Femur (tissue), 1 donor: ENCODE results near the gene TSBP1.
"Not testable (repeated sequence)": the region's sequence is repeated elsewhere in the genome, so short reads cannot be mapped to it uniquely, and the experiment has no call there.

Experiments
- DNase-seq: peaks from one replicate; pipeline ENCODE4 v3.0.0-alpha.2; 2017

Gene TSBP1

DNA sequence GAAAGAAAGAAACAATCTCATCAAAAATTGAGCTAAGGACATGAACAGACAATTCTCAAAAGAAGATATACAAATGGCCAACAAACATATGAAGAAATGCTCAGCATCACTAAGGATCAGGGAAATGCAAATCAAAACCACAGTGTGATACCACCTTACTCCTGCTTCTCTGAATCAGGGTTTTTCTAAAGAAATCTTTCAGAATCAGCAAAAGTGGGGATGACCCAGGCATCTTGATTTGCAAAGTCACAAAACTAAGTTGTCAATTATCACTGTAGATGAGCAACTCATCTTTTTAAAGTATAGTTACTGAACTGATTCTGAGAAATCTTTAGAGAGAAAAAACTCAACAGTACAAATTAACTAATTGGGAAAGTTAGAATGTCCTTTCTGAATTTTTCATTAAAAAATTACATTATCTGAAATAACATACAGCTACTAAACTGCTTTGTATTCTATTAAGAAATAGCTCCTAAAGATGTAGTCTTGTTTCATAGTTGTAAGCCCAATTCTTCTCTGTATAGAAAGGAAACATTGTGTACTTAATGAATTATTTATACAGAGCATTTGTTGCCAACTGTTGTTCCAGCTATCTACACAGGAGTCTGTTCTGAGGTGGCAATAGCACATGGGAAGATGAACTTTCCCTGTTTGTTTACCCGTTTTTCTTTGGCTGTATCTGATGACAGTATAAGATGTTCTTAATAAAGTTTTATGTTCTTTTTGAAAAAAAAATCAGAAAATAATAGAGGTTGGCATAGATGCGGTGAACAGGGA is 97.7 kb downstream of the TSBP1 start:
- not testable (repeated sequence) for DNase-seq

DNA sequence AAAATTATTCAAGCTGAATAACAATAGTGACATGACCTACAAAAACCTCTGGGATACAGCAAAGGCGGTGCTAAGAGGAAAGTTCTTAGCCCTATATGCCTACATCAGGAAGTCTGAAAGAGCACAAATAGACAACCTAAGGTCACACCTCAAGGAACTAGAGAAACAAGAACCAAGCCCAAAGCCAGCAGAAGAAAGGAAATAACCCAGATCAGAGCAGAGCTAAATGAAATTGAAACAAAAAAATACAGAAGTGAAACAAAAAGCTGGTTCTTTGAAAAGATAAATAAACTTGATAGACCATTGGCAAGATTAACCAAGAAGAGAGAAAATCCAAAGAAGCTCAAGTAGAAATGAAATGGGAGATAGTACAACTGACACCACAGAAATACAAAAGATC is 100.3 kb downstream of the TSBP1 start:
- no peak for DNase-seq

DNA sequence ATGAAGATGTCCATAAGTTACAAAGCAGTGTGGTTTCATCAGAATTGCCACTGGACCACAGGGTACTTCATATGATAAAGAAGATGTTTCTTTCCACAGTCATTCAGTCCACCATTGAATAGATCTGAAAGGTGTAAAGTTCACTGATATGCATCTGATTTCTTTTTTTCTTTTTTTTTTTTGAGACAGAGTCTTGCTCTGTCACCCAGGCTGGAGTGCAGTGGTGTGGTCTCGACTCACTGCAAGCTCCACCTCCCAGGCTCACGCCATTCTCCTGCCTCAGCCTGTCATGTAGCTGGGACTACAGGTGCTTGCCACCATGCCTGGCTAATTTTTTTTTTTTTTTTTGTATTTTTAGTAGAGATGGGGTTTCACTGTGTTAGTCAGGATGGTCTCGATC is 103.2 kb downstream of the TSBP1 start:
- DNase-seq = not testable (repeated sequence)

DNA sequence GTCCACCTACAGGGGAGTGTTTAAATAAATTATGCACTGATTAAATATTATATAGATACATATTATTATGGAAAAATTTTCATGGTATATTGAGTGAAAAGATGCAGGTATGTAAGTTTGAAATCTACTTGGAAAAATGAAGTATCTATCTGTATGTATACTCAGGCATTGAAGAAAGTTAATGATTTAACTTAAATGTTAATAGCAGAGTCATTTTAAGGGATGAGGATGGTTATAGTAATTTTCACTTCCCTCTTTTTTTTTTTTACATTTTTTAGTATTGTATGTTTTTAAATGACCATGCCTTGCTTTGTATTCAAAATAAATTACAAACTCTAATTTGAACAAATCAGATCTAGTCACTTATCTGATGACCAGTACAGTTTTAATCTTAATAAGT is 104.7 kb downstream of the TSBP1 start:
- DNase-seq = no peak

DNA sequence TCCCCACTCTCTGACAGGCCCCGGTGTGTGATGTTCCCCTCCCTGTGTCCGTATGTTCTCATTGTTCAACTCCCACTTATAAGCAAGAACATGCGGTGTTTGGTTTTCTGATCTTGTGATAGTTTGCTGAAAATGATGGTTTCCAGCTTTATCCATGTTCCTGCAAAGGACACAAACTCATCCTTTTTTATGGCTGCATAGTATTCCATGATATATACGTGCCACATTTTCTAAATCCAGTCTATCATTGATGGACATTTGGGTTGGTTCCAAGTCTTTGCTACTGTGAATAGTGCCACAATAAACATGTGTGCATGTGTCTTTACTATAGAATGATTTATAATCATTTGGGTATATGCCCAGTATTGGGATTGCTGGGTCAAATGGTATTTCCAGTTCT is 114.4 kb downstream of the TSBP1 start:
- DNase-seq = not testable (repeated sequence)

DNA sequence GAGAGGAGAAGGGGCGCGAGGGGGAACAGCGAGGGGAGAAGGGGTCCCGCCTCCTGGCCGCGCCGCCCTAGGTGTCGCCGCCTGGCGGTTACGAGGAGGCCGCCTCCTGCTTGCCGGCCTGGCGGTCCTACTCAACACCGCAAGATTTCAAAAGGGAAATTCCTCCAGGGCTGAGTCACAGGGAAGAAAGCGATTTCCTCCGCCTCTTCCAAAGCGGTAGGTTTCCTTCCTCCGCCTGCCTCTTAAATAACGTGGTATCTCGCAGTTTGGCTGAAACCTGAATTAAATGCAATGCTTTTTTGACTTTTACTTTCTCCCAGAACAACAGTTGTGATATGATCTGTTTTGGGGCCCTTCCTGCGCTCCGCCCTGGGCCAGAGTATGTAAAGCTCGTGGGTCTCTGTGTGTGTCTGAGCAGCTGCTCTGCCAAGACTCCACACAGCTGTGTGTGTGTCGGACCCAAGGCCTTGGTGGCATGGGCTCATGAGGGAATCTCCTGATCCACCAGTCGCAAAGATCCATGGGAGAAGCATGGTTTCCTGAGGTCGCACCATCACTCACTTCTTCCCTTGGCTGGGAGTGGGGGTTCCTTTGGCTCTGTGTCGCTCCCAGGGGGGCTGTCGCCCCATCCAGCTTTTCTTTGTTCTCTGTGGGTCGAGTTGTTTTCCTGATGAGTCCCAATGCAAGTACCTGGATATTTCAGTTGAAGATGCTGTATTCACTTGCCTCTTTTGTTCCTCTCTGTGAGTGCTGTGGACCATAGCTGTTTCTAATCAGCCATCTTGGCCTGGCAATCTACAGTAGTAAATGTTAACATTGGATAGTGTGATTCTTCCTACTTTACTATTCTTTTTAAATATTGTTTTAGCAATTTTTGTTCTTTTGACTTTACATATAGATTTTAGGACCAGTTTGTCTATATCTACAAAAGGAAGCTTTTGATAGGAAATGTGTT is 116.2 kb downstream of the TSBP1 start:
- peak; percentile 85 for DNase-seq

DNA sequence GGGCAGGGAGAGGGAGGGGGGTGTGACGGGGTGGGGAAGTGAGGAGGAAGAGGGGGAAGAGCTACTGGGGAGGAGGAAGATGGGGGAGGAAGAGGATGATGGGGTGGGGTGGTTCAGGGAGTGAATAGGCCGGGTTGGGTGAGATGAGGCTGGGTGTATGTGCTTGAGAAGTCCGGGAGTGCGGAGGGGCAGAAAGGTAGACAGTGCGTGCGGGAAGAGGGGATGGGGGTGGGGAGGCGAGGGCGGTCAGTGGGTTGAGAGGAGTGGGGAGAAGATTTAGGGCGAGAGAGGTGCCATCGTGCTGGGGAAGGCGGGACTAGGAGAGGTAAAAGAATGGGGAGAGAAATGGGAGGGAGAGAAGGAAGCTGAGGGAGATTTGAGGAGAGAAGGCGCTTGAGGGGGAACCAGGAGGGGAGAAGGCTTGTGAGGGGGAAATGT is 116.9 kb downstream of the TSBP1 start:
- DNase-seq = peak; percentile 37

DNA sequence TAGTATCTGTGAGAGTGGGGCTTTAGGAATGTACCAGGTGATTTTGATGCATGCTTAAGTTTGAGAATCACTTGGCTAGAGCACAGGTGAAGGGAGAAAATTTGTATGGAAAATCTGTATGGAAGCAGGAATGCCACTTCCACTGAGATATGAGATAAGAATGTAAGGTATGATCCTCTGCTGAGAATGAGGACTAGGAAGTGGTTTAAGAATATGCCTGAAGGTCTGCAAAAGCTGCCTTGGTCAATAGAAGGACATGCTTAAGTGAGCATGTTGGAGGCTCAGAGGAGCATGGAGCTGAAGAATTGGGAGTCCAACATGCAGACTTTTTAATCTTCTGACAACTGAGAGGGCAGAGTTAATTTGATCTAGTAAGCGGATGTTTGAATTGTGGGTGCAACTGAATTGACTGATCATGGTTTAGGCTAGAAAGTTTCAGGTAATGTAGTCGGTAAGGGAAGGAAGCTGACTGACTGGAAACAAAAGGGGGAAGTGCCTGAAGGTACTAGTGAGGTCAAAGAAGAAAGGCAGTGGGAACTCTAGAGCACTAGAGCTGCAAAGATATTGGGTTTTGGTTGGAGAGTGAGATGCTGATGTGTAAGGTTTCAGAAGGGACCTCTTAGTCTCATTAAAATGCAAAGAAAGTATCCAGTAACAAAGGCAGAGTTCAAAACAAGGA is 119.2 kb downstream of the TSBP1 start:
- no peak for DNase-seq

DNA sequence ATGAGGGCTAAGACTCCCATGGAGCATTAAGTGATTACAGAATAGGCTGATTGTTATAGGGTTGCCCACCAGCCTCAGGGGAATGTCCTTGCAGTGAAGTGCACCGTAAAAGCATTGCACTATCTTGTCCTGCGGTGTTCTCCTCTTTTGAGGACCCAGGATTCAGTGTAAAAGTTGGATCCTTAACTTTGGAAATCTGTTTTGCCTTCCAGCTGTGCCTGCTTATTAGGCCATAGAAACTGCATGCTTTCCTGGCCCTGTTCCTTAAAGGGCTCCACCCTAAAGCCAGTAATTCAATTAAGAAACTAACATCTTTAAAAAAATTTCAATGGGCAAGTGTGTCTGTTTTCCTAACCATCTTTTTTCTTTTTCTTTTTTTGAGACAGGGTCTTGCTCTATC is 122.4 kb downstream of the TSBP1 start:
- DNase-seq = no peak

DNA sequence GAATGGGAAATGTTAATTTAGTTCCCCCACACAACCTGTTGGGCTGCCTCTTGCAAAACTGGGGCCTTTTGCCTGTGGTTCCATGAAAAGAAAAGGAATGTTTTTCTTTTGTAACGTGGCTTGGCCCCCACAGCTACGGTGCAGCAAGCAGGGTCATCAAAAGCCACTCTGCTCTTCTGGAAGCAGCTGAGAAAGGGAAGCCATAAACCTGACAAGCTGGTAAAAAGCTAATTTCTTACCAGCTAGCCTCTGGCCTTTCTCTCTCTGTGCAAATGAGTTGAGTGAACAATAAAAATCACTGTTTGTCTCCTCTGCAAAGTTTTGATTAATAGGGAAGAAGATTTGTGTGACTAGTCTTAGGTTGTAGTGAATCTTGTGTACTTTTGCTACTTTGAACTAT is 124.3 kb downstream of the TSBP1 start:
- no peak for DNase-seq

DNA sequence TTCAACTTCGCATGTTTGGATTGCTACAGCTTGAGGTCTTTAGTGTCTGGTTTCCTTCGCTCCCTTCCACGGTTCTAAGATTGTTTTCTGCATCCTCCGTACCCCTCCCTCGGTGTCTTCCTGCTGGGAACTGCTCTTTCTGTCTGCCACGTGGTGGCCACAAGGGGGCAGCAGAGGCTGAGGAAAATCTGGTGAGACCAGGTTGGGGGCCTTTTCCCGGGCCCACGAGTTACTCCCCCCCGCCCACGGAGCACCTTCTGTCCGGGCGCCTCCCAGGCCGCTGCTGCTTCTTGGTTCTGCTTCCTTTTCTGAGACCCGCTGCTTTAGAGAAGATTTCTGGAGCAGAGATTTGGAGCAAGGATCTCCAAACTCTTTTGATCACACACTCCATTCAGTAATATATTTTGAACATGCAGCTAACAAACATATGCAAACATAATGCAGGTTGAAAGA is 126.7 kb downstream of the TSBP1 start:
- peak; percentile 90 for DNase-seq

DNA sequence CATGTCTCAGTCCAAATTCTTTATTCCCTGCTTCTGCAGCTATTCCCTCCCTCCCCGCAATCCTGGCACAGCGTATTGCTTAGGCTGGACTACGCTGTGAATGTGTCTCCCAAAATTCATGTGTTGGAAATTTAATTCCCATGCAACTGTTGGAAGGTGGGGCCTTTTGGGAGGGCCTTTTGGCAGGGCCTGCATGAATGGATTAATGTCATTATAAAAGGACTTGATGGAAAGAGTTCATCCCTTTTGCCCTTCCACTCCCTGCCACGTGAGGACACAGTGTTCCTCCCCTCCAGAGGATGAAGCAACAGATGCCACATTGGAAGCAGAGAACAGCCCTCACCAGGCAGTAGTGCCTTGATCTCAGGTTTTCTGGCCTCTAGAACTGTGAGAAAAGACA is 127.4 kb downstream of the TSBP1 start:
- DNase-seq = no peak
